Ramos (cell line): ENCODE data around the gene FRK.
"Not testable (repeated sequence)": the region's sequence is repeated elsewhere in the genome, so short reads cannot be mapped to it uniquely, and the experiment has no call there.

Source experiments
- in situ Hi-C: fragments of 300-500 bp; cut with MboI; formaldehyde crosslinking; loops from one replicate; pipeline ENCODE4 v1.14.3; 2022; ENCODE audit warnings: low sequenced_read_pairs; ENCODE audit not compliant: unreplicated experiment

The FRK gene

GRCh38 chr6:115969207-115969929 lies 91.3 kb downstream of the FRK start:
- in situ Hi-C loops, result no loop called here

GRCh38 chr6:115960286-115960685 lies 100.4 kb downstream of the FRK start:
- in situ Hi-C loops, result not testable (repeated sequence)

- in situ Hi-C loops, result no loop called here
Measured at GRCh38 chr6:115958958-115959357, 101.7 kb downstream of the FRK start.

GRCh38 chr6:115954740-115955139 lies 106.0 kb downstream of the FRK start:
- in situ Hi-C loops, result no loop called here

- in situ Hi-C loops, result no loop called here
Measured at GRCh38 chr6:115948751-115949150, 111.9 kb downstream of the FRK start.

GRCh38 chr6:115947966-115948541 lies 112.6 kb downstream of the FRK start:
- in situ Hi-C loops, result no loop called here

- in situ Hi-C loops, result no loop called here
Measured at GRCh38 chr6:115945812-115946211, 114.9 kb downstream of the FRK start.

- in situ Hi-C loops, result no loop called here
Measured at GRCh38 chr6:115945306-115945705, 115.4 kb downstream of the FRK start.

- in situ Hi-C loops, result not testable (repeated sequence)
Measured at GRCh38 chr6:115944829-115945228, 115.9 kb downstream of the FRK start.

- in situ Hi-C loops, result not testable (repeated sequence)
Measured at GRCh38 chr6:115937502-115937901, 123.2 kb downstream of the FRK start.

GRCh38 chr6:115935361-115935760 lies 125.3 kb downstream of the FRK start:
- in situ Hi-C loops, result no loop called here

GRCh38 chr6:115934829-115935228 lies 125.9 kb downstream of the FRK start:
- in situ Hi-C loops, result no loop called here

- in situ Hi-C loops, result no loop called here
Measured at GRCh38 chr6:115934145-115934544, 126.5 kb downstream of the FRK start.

- in situ Hi-C loops, result no loop called here
Measured at GRCh38 chr6:115932481-115932880, 128.2 kb downstream of the FRK start.

- in situ Hi-C loops, result not testable (repeated sequence)
Measured at GRCh38 chr6:115928000-115928399, 132.7 kb downstream of the FRK start.

GRCh38 chr6:115922971-115923370 lies 137.7 kb downstream of the FRK start:
- in situ Hi-C loops, result no loop called here

- in situ Hi-C loops, result no loop called here
Measured at GRCh38 chr6:115914098-115914497, 146.6 kb downstream of the FRK start.

GRCh38 chr6:115909923-115910546 lies 150.7 kb downstream of the FRK start:
- in situ Hi-C loops, result no loop called here

- in situ Hi-C loops, result no loop called here
Measured at GRCh38 chr6:115908906-115909559, 151.7 kb downstream of the FRK start.

- in situ Hi-C loops, result no loop called here
Measured at GRCh38 chr6:115905471-115905870, 155.2 kb downstream of the FRK start.

- in situ Hi-C loops, result no loop called here
Measured at GRCh38 chr6:115902436-115902835, 158.3 kb downstream of the FRK start.
